IPS-11a (cell line): ENCODE measurements around the gene CSK.

Experiments used
- H3K4me3 ChIP-seq: one replicate; pipeline ENCODE4 v1.5.1; 2013; ENCODE audit warnings: low read depth, low read length, control low read depth

The CSK gene

GRCh38 chr15:74822233-74822632 is 40.4 kb downstream of the CSK start:
- H3K4me3 ChIP-seq: no peak overlapping the region

GRCh38 chr15:74823324-74823723 is 41.4 kb downstream of the CSK start:
- no peak overlapping the region for H3K4me3 ChIP-seq

- H3K4me3 ChIP-seq: no peak overlapping the region
Observed at GRCh38 chr15:74824976-74825375, 43.1 kb downstream of the CSK start.

- no peak overlapping the region for H3K4me3 ChIP-seq
Observed at GRCh38 chr15:74825866-74826265, 44.0 kb downstream of the CSK start.

GRCh38 chr15:74826364-74826819 is 44.5 kb downstream of the CSK start, which contains the start of gene CPLX3:
Gene CPLX3 (plus strand): TSS chr15:74826627. CDS start chr15:74826704, 77 bp downstream.
- H3K4me3 ChIP-seq: no peak within 1 kb of the TSS

- no peak overlapping the region for H3K4me3 ChIP-seq
Observed at GRCh38 chr15:74826921-74827320, 45.0 kb downstream of the CSK start.

GRCh38 chr15:74827614-74828013 is 45.7 kb downstream of the CSK start:
- no peak overlapping the region for H3K4me3 ChIP-seq

GRCh38 chr15:74828835-74829234 is 47.0 kb downstream of the CSK start:
- no peak overlapping the region for H3K4me3 ChIP-seq

GRCh38 chr15:74829486-74829885 is 47.6 kb downstream of the CSK start:
- no peak overlapping the region for H3K4me3 ChIP-seq

GRCh38 chr15:74829991-74830390 is 48.1 kb downstream of the CSK start:
- H3K4me3 ChIP-seq: no peak overlapping the region

- no peak overlapping the region for H3K4me3 ChIP-seq
Observed at GRCh38 chr15:74830868-74831267, 49.0 kb downstream of the CSK start.

GRCh38 chr15:74831813-74832495 is 50.1 kb downstream of the CSK start:
- H3K4me3 ChIP-seq: no peak overlapping the region

- no peak overlapping the region for H3K4me3 ChIP-seq
Observed at GRCh38 chr15:74832826-74833225, 50.9 kb downstream of the CSK start.

- H3K4me3 ChIP-seq: no peak overlapping the region
Observed at GRCh38 chr15:74833376-74834107, 51.7 kb downstream of the CSK start.

GRCh38 chr15:74835312-74835823 is 53.5 kb downstream of the CSK start:
- no peak overlapping the region for H3K4me3 ChIP-seq

- H3K4me3 ChIP-seq: no peak overlapping the region
Observed at GRCh38 chr15:74836846-74837245, 55.0 kb downstream of the CSK start.

GRCh38 chr15:74837482-74838136 is 55.7 kb downstream of the CSK start:
- no peak overlapping the region for H3K4me3 ChIP-seq

GRCh38 chr15:74838137-74838516 is 56.2 kb downstream of the CSK start:
- no peak overlapping the region for H3K4me3 ChIP-seq

- H3K4me3 ChIP-seq: no peak overlapping the region
Observed at GRCh38 chr15:74838746-74839525, 57.1 kb downstream of the CSK start.

- H3K4me3 ChIP-seq: no peak overlapping the region
Observed at GRCh38 chr15:74839526-74840395, 57.9 kb downstream of the CSK start.
